HG03565 (cell line): ENCODE results near the gene TGFBR3.
A peak's percentile ranks its signal among the peaks of the same experiment; 100 is the strongest.

Source experiments
- ATAC-seq: cut with Tn5 transposase; IDR thresholded peaks from one replicate; pipeline ENCODE4 v1.9.1; 2021; ENCODE audit warnings: mild to moderate bottlenecking, moderate library complexity; ENCODE audit not compliant: unreplicated experiment

Gene TGFBR3

GRCh38 chr1:91741906-91742305 lies 144.0 kb downstream of the TGFBR3 start:
- ATAC-seq = no peak

GRCh38 chr1:91741301-91741700 lies 144.7 kb downstream of the TGFBR3 start:
- no peak for ATAC-seq

- ATAC-seq = no peak
Observed at GRCh38 chr1:91737650-91738049, 148.3 kb downstream of the TGFBR3 start.

- no peak for ATAC-seq
Observed at GRCh38 chr1:91736715-91737615, 149.0 kb downstream of the TGFBR3 start.

- no peak for ATAC-seq
Observed at GRCh38 chr1:91736146-91736714, 149.7 kb downstream of the TGFBR3 start.

GRCh38 chr1:91735266-91735845 lies 150.6 kb downstream of the TGFBR3 start:
- ATAC-seq = no peak

GRCh38 chr1:91734761-91735160 lies 151.2 kb downstream of the TGFBR3 start:
- ATAC-seq = no peak

GRCh38 chr1:91733108-91733710 lies 152.7 kb downstream of the TGFBR3 start:
- ATAC-seq = no peak

GRCh38 chr1:91732291-91733107 lies 153.5 kb downstream of the TGFBR3 start:
- peak; percentile 48 for ATAC-seq

GRCh38 chr1:91731815-91732214 lies 154.1 kb downstream of the TGFBR3 start:
- ATAC-seq = no peak

GRCh38 chr1:91730801-91731732 lies 154.9 kb downstream of the TGFBR3 start:
- ATAC-seq = peak; percentile 36

- ATAC-seq = no peak
Observed at GRCh38 chr1:91729621-91730358, 156.2 kb downstream of the TGFBR3 start.

- no peak for ATAC-seq
Observed at GRCh38 chr1:91727763-91728162, 158.2 kb downstream of the TGFBR3 start.

- no peak for ATAC-seq
Observed at GRCh38 chr1:91725989-91726721, 159.8 kb downstream of the TGFBR3 start.

- no peak for ATAC-seq
Observed at GRCh38 chr1:91725618-91725988, 160.3 kb downstream of the TGFBR3 start.

GRCh38 chr1:91724644-91725043 lies 161.3 kb downstream of the TGFBR3 start:
- ATAC-seq = no peak

- ATAC-seq = no peak
Observed at GRCh38 chr1:91724231-91724630, 161.7 kb downstream of the TGFBR3 start.

GRCh38 chr1:91720044-91720443 lies 165.9 kb downstream of the TGFBR3 start:
- no peak for ATAC-seq
